Caki2 (cell line): ENCODE data around the gene HIP1. TPM values are rescaled to one million over a fixed set of nuclear protein-coding genes. Genes with fewer than 3 reads are reported as not detected.
"Not testable (repeated sequence)": the region's sequence is repeated elsewhere in the genome, so short reads cannot be mapped to it uniquely, and the experiment has no call there.

ENCODE experiments used
- DNase-seq: peaks from one replicate; pipeline ENCODE4 v3.0.0-alpha.2; 2015; ENCODE audit warnings: low read depth
- in situ Hi-C: cut with HindIII; loops from 2 replicates; pipeline ENCODE4 v1.10.0; 2016; ENCODE audit warnings: low sequenced_read_pairs, low pct_unique_long_range_greater_than_20kb, mixed read lengths
- total RNA-seq: library from RNA; depleted of rRNA; stranded (reverse); fragments of >200 nt; shearing (Covaris generic); gene quantifications from 2 replicates; pipeline ENCODE4 v1.2.3, GENCODE V29; 2014; ENCODE audit warnings: low replicate concordance

Gene HIP1
- total RNA-seq, 1 experiment from 2014 or later: 25.3 TPM

DNA sequence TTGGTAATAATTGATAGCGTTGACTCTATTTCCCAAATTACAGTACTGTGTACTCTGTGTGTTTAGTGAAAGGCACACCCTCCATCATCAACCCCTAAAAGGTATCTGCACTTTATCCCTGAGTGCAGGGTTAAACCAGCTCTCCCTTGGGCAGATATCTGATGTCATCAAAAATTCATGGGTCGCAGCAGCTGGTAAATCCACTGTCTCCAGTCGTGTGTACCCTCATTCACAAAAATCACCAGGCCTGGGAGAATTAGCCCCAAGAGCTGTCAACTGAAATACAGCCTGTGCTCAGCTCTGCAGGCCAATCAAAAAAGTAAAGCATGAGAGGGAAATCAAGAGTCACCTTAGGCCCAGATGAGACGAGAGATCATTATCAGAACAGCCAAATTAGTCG is 103.7 kb downstream of the HIP1 start:
- no peak for DNase-seq
- in situ Hi-C loops: no loop called here

DNA sequence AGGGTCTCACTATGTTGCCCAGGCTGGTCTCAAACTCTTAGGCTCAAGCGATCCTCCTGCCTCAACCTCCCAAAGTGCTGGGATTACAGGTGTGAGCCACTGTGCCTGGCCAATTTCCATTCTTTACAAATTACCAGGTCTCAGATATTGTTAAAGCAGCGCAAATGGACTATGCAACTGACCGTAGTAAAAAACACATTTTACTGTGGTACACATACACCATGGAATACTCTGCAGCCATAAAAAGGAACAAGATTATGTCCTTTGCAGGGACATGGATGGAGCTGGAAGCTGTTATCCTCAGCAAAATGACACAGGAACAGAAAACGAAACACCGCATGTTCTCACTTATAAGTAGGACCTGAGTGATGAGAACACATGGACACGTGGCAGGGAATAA is 106.2 kb downstream of the HIP1 start:
- DNase-seq, in situ Hi-C loops: not testable (repeated sequence)

DNA sequence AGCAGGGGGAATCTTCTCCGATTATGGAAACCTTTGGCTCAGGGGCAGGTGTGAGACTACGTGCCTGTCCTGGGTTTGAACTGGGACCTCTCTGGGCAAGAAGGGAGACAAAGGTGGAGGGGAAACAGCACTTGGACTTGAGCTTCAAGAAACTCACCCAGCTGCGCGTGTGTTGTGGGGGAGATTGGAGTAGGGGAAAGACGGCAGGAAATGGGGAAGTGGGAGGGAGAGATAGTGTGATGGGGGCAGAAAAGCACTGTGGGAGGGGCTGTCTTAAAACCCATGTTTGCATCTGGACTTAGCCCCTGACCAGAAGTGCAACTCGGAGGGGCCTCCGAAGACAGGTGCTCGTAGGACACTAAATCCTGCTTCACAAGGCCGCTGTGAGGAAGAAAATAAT is 107.0 kb downstream of the HIP1 start:
- DNase-seq: no peak
- in situ Hi-C loops: no loop called here

- DNase-seq: no peak
- in situ Hi-C loops: no loop called here
Observed at GRCh38 chr7:75630549-75630948, 108.2 kb downstream of the HIP1 start.

GRCh38 chr7:75629044-75629443 is 109.7 kb downstream of the HIP1 start:
- no peak for DNase-seq
- in situ Hi-C loops: no loop called here

- no peak for DNase-seq
Observed at GRCh38 chr7:75628055-75628454, 110.7 kb downstream of the HIP1 start.

DNA sequence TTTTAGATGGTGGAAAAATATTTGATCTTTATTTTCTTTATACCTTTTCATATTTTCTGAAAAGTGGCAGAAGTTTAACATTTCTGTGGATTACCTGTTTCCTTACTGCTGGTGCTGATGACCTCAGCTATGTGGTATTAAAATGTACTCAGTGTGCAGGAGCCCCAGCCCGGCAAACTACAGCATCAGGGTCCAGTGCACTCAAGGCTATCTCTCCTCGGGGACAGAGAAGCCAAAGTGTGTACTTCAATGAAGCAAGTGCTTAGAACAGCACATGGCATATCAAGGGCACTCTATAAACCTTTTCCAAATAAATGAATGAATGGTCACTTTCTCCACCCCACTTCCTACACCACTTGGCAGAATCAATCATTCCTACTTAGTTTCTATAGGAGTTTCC is 111.8 kb downstream of the HIP1 start:
- DNase-seq: no peak
- in situ Hi-C loops: no loop called here

More at GRCh38 chr7:75628055-75628454, 110.7 kb downstream of the HIP1 start:
- in situ Hi-C loops: no loop called here

DNA sequence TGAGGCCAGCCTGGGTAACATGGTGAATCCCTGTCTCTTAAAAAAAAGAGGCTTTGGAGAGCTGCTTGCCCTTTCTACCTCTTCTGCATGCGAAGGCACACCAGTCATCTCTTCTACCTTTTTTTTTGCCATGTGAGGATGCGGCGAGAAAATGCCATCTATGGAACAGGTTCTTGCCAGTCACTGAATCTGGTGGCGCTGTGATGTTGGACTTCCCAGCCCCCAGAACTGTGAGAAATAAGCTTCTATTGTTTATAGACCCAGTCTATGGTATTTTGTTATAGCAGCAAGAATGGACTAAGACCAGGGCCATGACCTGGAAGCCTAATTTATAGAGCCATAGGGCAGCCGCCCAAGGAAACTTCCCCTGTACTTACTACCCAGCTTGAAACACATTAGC is 112.9 kb downstream of the HIP1 start:
- no peak for DNase-seq
- in situ Hi-C loops: no loop called here

DNA sequence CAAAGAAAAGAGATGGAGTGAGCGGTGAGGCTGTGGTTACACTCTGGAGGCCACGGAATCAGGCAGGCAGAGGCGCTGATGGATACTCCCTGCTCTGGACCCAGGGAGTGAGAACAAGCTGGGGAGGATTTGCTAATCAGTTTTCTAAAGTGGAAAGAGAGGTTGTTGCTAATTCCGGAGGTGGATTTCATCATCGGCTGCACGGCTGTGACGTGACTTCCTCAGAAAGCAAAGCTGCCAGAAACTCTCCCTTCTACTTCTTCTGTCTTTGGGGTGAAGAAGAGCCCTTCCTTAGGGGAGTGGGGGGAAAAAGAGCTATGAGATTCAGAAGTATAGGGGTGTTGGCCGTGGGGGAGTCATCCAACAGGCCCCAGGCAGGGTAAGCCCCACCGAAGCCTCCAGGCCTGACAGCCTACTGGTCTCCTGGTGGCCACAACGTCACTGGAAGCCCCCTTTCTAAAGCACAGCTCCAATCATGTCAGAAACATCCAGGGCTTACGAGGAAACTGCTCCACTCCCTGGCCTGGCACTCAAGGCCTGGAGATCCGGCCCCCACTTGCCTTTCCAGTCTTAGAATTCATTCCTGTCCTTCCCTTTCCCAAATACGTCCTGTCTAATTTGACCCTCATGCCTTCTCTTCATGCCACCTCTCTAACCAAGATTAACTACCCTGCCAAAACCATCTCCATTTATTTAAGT is 114.5 kb downstream of the HIP1 start:
- no peak for DNase-seq
- in situ Hi-C loops: no loop called here

GRCh38 chr7:75623390-75624133 is 115.2 kb downstream of the HIP1 start:
- DNase-seq: no peak
- in situ Hi-C loops: no loop called here

DNA sequence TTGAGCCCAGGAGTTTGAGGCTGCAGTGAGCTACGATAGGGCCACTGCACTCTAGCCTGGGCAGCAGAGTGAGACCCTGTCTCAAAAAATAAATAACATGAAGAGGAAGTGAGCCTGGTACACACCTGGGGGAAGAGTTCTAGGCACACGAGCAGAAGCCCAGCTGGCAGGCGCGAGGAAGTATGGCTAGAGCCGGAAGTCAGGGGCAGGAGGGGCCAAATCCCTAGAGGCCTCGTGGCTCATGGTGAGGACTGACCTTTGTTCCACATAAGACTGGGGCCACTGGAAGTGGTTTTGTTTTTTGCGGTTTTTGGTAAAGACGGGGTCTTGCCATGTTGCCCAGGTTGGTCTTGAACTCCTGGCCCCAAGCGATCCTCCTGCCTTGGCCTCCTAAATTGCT is 117.6 kb downstream of the HIP1 start:
- in situ Hi-C loops: no loop called here
- no peak for DNase-seq

GRCh38 chr7:75619636-75620035 is 119.1 kb downstream of the HIP1 start:
- no peak for DNase-seq
- in situ Hi-C loops: no loop called here

DNA sequence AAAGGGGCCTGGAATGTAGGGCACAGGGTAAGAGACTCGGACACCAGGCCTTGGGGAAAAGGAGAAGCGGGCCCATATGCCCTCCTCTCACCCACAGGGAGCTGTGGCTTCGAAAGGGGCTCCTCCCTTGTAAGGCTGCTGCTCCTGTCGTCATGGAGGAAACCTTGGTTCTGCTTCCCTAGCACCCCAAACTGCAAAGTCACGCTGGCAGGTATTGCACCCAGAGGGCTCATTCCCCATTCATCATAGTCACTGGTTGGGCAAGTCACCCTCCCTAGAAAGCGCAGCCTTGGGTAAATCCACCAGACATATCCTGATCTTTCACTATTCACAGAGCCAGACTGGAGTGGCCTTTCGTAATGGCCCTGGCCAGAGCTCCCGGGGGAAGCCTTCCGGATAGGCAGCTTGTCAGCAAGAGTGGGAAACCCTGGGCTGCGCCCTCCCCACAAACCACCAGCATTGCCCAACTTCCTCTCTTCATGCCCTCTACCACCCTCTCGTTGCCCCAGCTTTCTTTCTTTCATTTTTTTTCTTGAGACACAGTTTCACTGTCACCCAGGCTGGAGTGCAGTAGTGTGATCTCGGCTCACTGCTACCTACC is 121.0 kb downstream of the HIP1 start:
- in situ Hi-C loops: no loop called here
- DNase-seq: no peak

- no peak for DNase-seq
- in situ Hi-C loops: no loop called here
Observed at GRCh38 chr7:75616421-75617167, 122.1 kb downstream of the HIP1 start.

GRCh38 chr7:75614401-75614800 is 124.3 kb downstream of the HIP1 start:
- no peak for DNase-seq
- in situ Hi-C loops: no loop called here

GRCh38 chr7:75613351-75613750 is 125.4 kb downstream of the HIP1 start:
- in situ Hi-C loops: no loop called here

DNA sequence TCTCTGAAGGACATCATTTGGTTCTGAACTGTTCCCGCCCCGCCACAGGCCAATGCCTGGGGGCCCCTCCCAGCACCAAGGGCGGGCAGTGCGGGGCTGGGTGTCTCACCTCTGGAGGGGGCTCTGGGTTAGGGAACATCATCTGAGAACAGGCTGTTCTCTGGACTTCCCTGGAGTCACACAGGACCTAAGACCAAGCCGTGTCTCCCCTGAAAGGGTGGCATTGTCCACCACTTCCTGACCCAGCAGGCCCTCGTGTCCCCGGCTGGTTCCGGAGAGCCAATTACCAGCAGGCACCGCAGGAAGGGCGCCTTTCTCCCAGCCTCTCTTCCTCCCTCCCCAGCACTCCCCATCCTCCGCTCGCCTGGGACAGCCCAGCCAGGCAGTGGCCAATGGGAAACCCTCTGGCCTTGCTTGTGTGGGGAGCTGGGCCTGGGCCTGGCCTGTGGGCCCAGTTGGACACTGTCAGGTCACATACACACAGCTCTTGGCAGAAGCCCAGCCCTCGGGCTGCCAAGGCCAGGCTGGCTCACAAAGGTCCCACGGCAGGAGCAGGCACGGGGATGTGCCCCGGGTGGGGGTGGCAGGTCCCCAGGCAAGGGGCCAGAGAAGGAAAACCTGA is 127.1 kb downstream of the HIP1 start:
- in situ Hi-C loops: no loop called here
- DNase-seq: peak; percentile 90

More at GRCh38 chr7:75613351-75613750, 125.4 kb downstream of the HIP1 start:
- no peak for DNase-seq

GRCh38 chr7:75609416-75609815 is 129.3 kb downstream of the HIP1 start:
- DNase-seq, in situ Hi-C loops: not testable (repeated sequence)
